GDM1 (cell line): Measurements from ENCODE around the gene ITGB7.

Source experiments
- DNase-seq: peaks from one replicate; lab custom pipeline; 2025; lab: John Stamatoyannopoulos, UW

Gene ITGB7

GRCh38 chr12:53196486-53196885, 10.6 kb downstream of the ITGB7 start:
- no peak for DNase-seq

- DNase-seq, result no peak
Observed at GRCh38 chr12:53195516-53196420, 11.3 kb downstream of the ITGB7 start.

GRCh38 chr12:53194973-53195372, 12.1 kb downstream of the ITGB7 start:
- no peak for DNase-seq

GRCh38 chr12:53193985-53194716, 12.9 kb downstream of the ITGB7 start:
- DNase-seq, result no peak

GRCh38 chr12:53193040-53193439, 14.0 kb downstream of the ITGB7 start:
- no peak for DNase-seq

GRCh38 chr12:53192531-53193021, 14.5 kb downstream of the ITGB7 start:
- no peak for DNase-seq

GRCh38 chr12:53191885-53192530, 15.0 kb downstream of the ITGB7 start:
- no peak for DNase-seq

- no peak for DNase-seq
Observed at GRCh38 chr12:53191096-53191884, 15.8 kb downstream of the ITGB7 start.

- no peak for DNase-seq
Observed at GRCh38 chr12:53190108-53190729, 16.8 kb downstream of the ITGB7 start.

GRCh38 chr12:53187145-53187899, 19.7 kb downstream of the ITGB7 start:
- DNase-seq, result no peak

GRCh38 chr12:53186745-53187144, 20.3 kb downstream of the ITGB7 start:
- no peak for DNase-seq

GRCh38 chr12:53185582-53186153, 21.4 kb downstream of the ITGB7 start:
- no peak for DNase-seq

- DNase-seq, result no peak
Observed at GRCh38 chr12:53184828-53185227, 22.2 kb downstream of the ITGB7 start.

GRCh38 chr12:53182903-53183302, 24.1 kb downstream of the ITGB7 start:
- peak; percentile 23 for DNase-seq

- DNase-seq, result no peak
Observed at GRCh38 chr12:53181935-53182334, 25.1 kb downstream of the ITGB7 start.

GRCh38 chr12:53180931-53181645, 26.0 kb downstream of the ITGB7 start:
- DNase-seq, result peak; percentile 83

GRCh38 chr12:53180220-53180930, 26.7 kb downstream of the ITGB7 start, which contains the start of the genes CSAD and ZNF740:
TSS of gene CSAD (minus strand) at chr12:53180925. CDS start at chr12:53173470, 7,455 bp downstream.
TSS of gene ZNF740 (plus strand) at chr12:53180722. CDS start at chr12:53181984, 1,262 bp downstream.
- peak; percentile 97 for DNase-seq

GRCh38 chr12:53179687-53180219, 27.3 kb downstream of the ITGB7 start:
- DNase-seq, result no peak
